HG02678 (cell line): ENCODE measurements around the gene MOB3A.

Experiments used
- ATAC-seq: cut with Tn5 transposase; IDR thresholded peaks from one replicate; pipeline ENCODE4 v1.9.1; 2021; ENCODE audit warnings: mild to moderate bottlenecking, moderate library complexity; ENCODE audit not compliant: unreplicated experiment

Gene MOB3A

GRCh38 chr19:2047449-2048103 is 48.5 kb downstream of the MOB3A start:
- ATAC-seq = no peak

GRCh38 chr19:2047076-2047448 is 49.1 kb downstream of the MOB3A start:
- no peak for ATAC-seq

- ATAC-seq = no peak
Measured at GRCh38 chr19:2046046-2046907, 49.8 kb downstream of the MOB3A start.

- ATAC-seq = no peak
Measured at GRCh38 chr19:2045501-2046045, 50.6 kb downstream of the MOB3A start.

GRCh38 chr19:2044709-2045500 is 51.2 kb downstream of the MOB3A start:
- no peak for ATAC-seq

- ATAC-seq = no peak
Measured at GRCh38 chr19:2043961-2044708, 52.0 kb downstream of the MOB3A start.

GRCh38 chr19:2043251-2043641 is 52.9 kb downstream of the MOB3A start:
- ATAC-seq = no peak

GRCh38 chr19:2042485-2043250 is 53.5 kb downstream of the MOB3A start:
- no peak for ATAC-seq

GRCh38 chr19:2041683-2042484 is 54.2 kb downstream of the MOB3A start:
- ATAC-seq = peak; percentile 81

GRCh38 chr19:2041433-2041682 is 54.8 kb downstream of the MOB3A start:
- ATAC-seq = no peak

- no peak for ATAC-seq
Measured at GRCh38 chr19:2040647-2041432, 55.3 kb downstream of the MOB3A start.

GRCh38 chr19:2039959-2040646 is 56.0 kb downstream of the MOB3A start:
- no peak for ATAC-seq

- ATAC-seq = no peak
Measured at GRCh38 chr19:2039089-2039958, 56.8 kb downstream of the MOB3A start.

- no peak for ATAC-seq
Measured at GRCh38 chr19:2038284-2039088, 57.6 kb downstream of the MOB3A start.

GRCh38 chr19:2037651-2038255 is 58.4 kb downstream of the MOB3A start:
- ATAC-seq = no peak

GRCh38 chr19:2036424-2036823 is 59.7 kb downstream of the MOB3A start:
- ATAC-seq = no peak
